C4-2B (cell line): Measurements from ENCODE around the gene SLC41A2.

Experiments used
- H3K27ac ChIP-seq: fragments of 450-650 bp; 2 replicates; pipeline ENCODE4 v1.5.1; 2017
- CTCF ChIP-seq: fragments of 450-650 bp; conservative IDR thresholded peaks from 2 replicates; pipeline ENCODE4 v1.5.1; 2017; ENCODE audit warnings: mild to moderate bottlenecking
- ZFX ChIP-seq: fragments of 450-650 bp; IDR thresholded peaks from 2 replicates; pipeline ENCODE4 v1.6.1; 2017

The SLC41A2 gene

GRCh38 chr12:104960464-104960863 is 2.4 kb upstream of the SLC41A2 start:
- no peak overlapping the region for H3K27ac ChIP-seq
- TF ChIP-seq CTCF (no peak), ZFX (no peak)

- TF ChIP-seq CTCF (no peak), ZFX (no peak)
- H3K27ac ChIP-seq = peak overlapping the region; percentile 73
These were observed 1.3 kb upstream of the SLC41A2 start for GRCh38 chr12:104959335-104959841.

- TF ChIP-seq CTCF (no peak), ZFX (no peak)
- peak overlapping the region; percentile 73 for H3K27ac ChIP-seq
These were observed 780 bp upstream of the SLC41A2 start for GRCh38 chr12:104958805-104959334.

GRCh38 chr12:104957719-104958000 is 430 bp downstream of the SLC41A2 start:
- peak overlapping the region; percentile 73 for H3K27ac ChIP-seq
- TF ChIP-seq CTCF (no peak), ZFX (no peak)

GRCh38 chr12:104956870-104957718 is 996 bp downstream of the SLC41A2 start:
- TF ChIP-seq ZFX = no peak
- TF ChIP-seq CTCF = no peak
- H3K27ac ChIP-seq = peak overlapping the region; percentile 73; the same call in 1 of the 2 replicates

- no peak overlapping the region for H3K27ac ChIP-seq
- TF ChIP-seq CTCF (no peak), ZFX (no peak)
These were observed 2.4 kb downstream of the SLC41A2 start for GRCh38 chr12:104955703-104956102.

- no peak overlapping the region for H3K27ac ChIP-seq
- TF ChIP-seq CTCF (no peak), ZFX (no peak)
These were observed 4.8 kb downstream of the SLC41A2 start for GRCh38 chr12:104953323-104953722.
